ENCODE measurements around the gene PLXNA4.

Gene PLXNA4

DNA sequence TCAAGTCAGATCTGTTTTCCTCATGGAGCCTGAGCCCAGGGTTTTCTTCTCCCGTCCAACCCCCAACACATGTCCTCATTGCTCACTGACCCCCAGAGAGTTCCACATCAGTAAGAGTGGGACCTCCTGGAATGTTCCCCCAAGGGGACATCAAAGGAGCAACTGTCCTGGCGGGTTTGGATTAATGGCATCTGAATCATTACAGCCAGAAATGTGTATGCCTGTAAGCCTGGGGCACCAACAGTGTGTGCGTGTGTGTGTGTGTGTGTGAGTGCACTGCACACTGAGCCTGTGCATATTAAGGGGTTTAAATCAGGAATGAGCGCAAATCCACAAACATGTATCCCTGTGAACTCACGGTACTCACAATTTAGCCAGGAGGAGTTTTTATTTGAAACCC lies 222.3 kb downstream of the PLXNA4 start:
- H3K4me3 ChIP-seq (ENCODE audit: low read depth, low read length): no peak overlapping the region
- no peak for DNase-seq (ENCODE audit: low read depth)
- TF ChIP-seq, protein P1, sequence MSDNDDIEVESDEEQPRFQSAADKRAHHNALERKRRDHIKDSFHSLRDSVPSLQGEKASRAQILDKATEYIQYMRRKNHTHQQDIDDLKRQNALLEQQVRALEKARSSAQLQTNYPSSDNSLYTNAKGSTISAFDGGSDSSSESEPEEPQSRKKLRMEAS (IDR thresholded peaks at IDR 0.05; ENCODE audit: low read depth, low read length): no peak

DNA sequence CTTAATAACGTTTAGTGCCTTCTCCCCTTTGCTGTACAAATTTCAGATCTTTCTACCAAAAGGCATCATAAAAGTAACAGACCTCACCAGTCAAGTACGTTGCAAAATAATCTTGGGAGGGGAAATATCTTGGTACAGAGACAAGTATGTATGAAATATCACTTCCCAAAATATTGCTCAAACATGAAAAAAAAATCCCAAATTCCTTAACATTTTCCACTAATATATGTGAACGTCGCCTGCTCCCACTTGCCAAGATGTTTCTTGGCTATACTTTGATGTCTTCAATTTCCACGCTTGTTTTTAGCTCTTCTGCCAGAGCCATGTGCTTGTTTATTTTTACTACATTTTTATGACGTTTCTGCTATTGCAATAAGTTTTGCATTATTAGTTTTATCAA lies 223.5 kb downstream of the PLXNA4 start:
- no peak overlapping the region for H3K4me3 ChIP-seq (ENCODE audit: low read depth, low read length)
- TF ChIP-seq MYC (IDR thresholded peaks at IDR 0.05; ENCODE audit: low read depth, low read length) (no peak), POLR2A (IDR thresholded peaks at IDR 0.05; ENCODE audit: extremely low read depth, insufficient read length) (no peak)
- TF ChIP-seq, protein P1 (IDR thresholded peaks at IDR 0.05; ENCODE audit: low read depth, low read length): no peak
- TF ChIP-seq, protein P2, sequence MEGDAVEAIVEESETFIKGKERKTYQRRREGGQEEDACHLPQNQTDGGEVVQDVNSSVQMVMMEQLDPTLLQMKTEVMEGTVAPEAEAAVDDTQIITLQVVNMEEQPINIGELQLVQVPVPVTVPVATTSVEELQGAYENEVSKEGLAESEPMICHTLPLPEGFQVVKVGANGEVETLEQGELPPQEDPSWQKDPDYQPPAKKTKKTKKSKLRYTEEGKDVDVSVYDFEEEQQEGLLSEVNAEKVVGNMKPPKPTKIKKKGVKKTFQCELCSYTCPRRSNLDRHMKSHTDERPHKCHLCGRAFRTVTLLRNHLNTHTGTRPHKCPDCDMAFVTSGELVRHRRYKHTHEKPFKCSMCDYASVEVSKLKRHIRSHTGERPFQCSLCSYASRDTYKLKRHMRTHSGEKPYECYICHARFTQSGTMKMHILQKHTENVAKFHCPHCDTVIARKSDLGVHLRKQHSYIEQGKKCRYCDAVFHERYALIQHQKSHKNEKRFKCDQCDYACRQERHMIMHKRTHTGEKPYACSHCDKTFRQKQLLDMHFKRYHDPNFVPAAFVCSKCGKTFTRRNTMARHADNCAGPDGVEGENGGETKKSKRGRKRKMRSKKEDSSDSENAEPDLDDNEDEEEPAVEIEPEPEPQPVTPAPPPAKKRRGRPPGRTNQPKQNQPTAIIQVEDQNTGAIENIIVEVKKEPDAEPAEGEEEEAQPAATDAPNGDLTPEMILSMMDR (IDR thresholded peaks at IDR 0.05; ENCODE audit: low read depth, low read length): no peak
- no peak for DNase-seq (ENCODE audit: low read depth)

DNA sequence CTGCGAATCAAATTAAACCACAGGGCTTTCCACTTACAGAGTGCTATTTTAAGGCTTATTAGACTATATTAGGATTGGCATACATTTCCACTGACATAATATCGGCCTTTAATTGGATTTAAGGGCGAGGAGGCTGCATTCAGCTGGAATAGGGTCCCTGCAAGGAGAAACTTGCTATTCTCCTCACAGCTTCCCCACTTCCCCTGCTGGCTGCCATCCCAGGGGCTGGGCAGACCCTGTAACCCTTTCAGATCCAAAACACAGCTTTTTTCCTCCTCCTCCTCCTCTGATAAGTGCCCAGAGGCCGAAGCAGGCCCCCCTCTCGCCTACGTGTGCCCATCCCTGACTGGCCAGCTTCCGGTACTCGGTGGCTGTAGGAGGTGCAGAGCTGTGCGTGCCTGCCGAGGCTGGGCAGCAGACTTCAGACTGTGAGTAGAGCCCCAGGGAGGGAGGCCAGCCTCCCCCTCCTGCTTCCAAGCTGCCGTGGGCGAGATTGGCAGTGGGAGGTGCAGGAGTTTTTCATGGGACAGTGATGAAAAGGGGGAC lies 224.2 kb downstream of the PLXNA4 start:
- TF ChIP-seq, protein P1 (IDR thresholded peaks at IDR 0.05; ENCODE audit: low read depth, low read length): no peak
- TF ChIP-seq, protein P2 (IDR thresholded peaks at IDR 0.05; ENCODE audit: low read depth, low read length): no peak
- no peak for TF ChIP-seq MYC (IDR thresholded peaks at IDR 0.05; ENCODE audit: low read depth, low read length)
- no peak for TF ChIP-seq POLR2A (IDR thresholded peaks at IDR 0.05; ENCODE audit: extremely low read depth, insufficient read length)
- DNase-seq (ENCODE audit: low read depth): no peak
- no peak overlapping the region for H3K4me3 ChIP-seq (ENCODE audit: low read depth, low read length)

DNA sequence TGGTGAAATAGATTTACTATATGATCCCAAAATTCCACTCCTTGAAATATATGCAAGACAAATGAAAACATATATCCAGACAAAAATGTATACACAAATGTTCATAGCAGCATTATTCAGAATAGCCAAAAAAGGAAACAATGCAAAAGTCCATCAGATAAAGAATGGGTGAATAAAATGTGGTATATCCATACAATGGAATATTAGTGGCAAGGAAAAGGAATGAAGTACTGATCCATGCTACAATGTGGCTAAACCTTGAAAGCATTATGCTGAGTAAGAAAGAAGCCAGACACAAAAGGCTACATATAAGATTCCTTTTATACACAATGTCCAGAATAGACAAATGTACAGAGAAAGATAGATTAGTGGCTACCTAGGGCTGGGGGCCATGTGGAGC lies 225.5 kb downstream of the PLXNA4 start:
- H3K4me3 ChIP-seq (ENCODE audit: low read depth, low read length): no peak overlapping the region
- no peak for TF ChIP-seq MYC (IDR thresholded peaks at IDR 0.05; ENCODE audit: low read depth, low read length)
- TF ChIP-seq POLR2A (IDR thresholded peaks at IDR 0.05; ENCODE audit: extremely low read depth, insufficient read length): no peak
- TF ChIP-seq, protein P1 (IDR thresholded peaks at IDR 0.05; ENCODE audit: low read depth, low read length): no peak
- TF ChIP-seq, protein P2 (IDR thresholded peaks at IDR 0.05; ENCODE audit: low read depth, low read length): no peak
- no peak for DNase-seq (ENCODE audit: low read depth)

DNA sequence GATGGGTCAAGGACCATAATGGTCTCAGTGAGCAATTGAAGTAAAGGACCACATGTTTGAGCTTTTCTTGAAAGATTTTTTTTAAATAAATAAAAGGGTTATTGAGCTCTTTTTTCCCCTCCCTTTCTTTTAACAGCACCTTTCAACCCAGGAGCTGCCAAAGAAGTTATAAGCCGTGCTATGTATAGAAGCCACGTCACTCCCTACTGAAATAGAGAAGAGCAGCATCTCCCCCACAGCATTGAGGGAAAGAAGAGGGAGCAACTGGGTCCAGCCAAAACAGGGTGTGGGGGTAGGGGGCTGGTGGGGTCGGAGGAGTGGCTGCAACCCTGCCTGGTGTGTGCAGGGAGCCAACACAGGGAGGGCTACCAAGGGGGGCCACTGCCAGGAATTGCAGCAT lies 227.2 kb downstream of the PLXNA4 start:
- no peak for DNase-seq (ENCODE audit: low read depth)
- no peak for TF ChIP-seq POLR2A (IDR thresholded peaks at IDR 0.05; ENCODE audit: extremely low read depth, insufficient read length)
- no peak for TF ChIP-seq MYC (IDR thresholded peaks at IDR 0.05; ENCODE audit: low read depth, low read length)
- TF ChIP-seq, protein P1 (IDR thresholded peaks at IDR 0.05; ENCODE audit: low read depth, low read length): no peak
- TF ChIP-seq, protein P2 (IDR thresholded peaks at IDR 0.05; ENCODE audit: low read depth, low read length): no peak
- H3K4me3 ChIP-seq (ENCODE audit: low read depth, low read length): no peak overlapping the region

DNA sequence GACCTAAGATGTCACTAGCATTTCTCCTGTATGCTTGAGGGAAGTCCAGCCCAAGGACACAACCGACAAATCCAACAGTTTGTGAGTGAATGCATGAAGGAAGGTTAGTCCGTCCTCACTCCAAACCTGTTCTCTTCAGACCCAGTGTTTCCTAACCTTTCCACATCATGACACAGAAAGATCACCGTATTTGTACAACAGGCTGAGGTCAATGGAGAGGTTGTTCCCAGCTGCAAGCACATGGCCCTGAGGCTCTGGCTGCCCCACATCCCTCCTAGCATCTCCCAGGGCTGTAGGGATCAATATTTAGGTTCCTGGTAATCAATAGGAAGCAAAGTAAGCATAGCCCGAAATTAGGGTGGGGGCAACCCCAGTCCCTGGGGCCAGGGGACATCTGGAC lies 227.9 kb downstream of the PLXNA4 start:
- H3K4me3 ChIP-seq (ENCODE audit: low read depth, low read length): no peak overlapping the region
- no peak for TF ChIP-seq MYC (IDR thresholded peaks at IDR 0.05; ENCODE audit: low read depth, low read length)
- TF ChIP-seq, protein P2 (IDR thresholded peaks at IDR 0.05; ENCODE audit: low read depth, low read length): no peak
- TF ChIP-seq, protein P1 (IDR thresholded peaks at IDR 0.05; ENCODE audit: low read depth, low read length): no peak
- no peak for DNase-seq (ENCODE audit: low read depth)
